NCI-H2171 (cell line): ENCODE results near the gene PHC2.

Experiments used
- DNase-seq: peaks from one replicate; lab custom pipeline; 2025; lab: John Stamatoyannopoulos, UW

Gene PHC2

GRCh38 chr1:33349081-33349759, 81.7 kb downstream of the PHC2 start:
- DNase-seq, result no peak

- no peak for DNase-seq
Measured at GRCh38 chr1:33348676-33349080, 82.2 kb downstream of the PHC2 start.

GRCh38 chr1:33348194-33348593, 82.7 kb downstream of the PHC2 start:
- no peak for DNase-seq

- no peak for DNase-seq
Measured at GRCh38 chr1:33347650-33347992, 83.3 kb downstream of the PHC2 start.

GRCh38 chr1:33346927-33347649, 83.8 kb downstream of the PHC2 start:
- no peak for DNase-seq

- DNase-seq, result no peak
Measured at GRCh38 chr1:33346533-33346926, 84.4 kb downstream of the PHC2 start.

- no peak for DNase-seq
Measured at GRCh38 chr1:33344896-33345560, 85.9 kb downstream of the PHC2 start.

- DNase-seq, result no peak
Measured at GRCh38 chr1:33343539-33343938, 87.4 kb downstream of the PHC2 start.

- peak; percentile 56 for DNase-seq
Measured at GRCh38 chr1:33342041-33342723, 88.7 kb downstream of the PHC2 start.

- DNase-seq, result no peak
Measured at GRCh38 chr1:33341190-33341589, 89.7 kb downstream of the PHC2 start.

GRCh38 chr1:33339413-33339812, 91.5 kb downstream of the PHC2 start:
- no peak for DNase-seq

GRCh38 chr1:33338440-33339211, 92.3 kb downstream of the PHC2 start:
- no peak for DNase-seq

- DNase-seq, result no peak
Measured at GRCh38 chr1:33338048-33338439, 92.9 kb downstream of the PHC2 start.

- DNase-seq, result no peak
Measured at GRCh38 chr1:33337441-33337840, 93.5 kb downstream of the PHC2 start.

- peak; percentile 85 for DNase-seq
Measured at GRCh38 chr1:33336580-33336979, 94.3 kb downstream of the PHC2 start.

GRCh38 chr1:33335020-33335419, 95.9 kb downstream of the PHC2 start:
- DNase-seq, result no peak

- no peak for DNase-seq
Measured at GRCh38 chr1:33334081-33334552, 96.8 kb downstream of the PHC2 start.

- DNase-seq, result no peak
Measured at GRCh38 chr1:33332881-33333280, 98.0 kb downstream of the PHC2 start.

GRCh38 chr1:33332357-33332789, 98.5 kb downstream of the PHC2 start:
- DNase-seq, result no peak

- DNase-seq, result no peak
Measured at GRCh38 chr1:33331444-33332356, 99.2 kb downstream of the PHC2 start.

- no peak for DNase-seq
Measured at GRCh38 chr1:33330906-33331305, 100.0 kb downstream of the PHC2 start.
